Left lobe of liver (tissue), 2 donors: Measurements from ENCODE around the gene AFF2. TPM values are rescaled to one million over a fixed set of nuclear protein-coding genes. Genes with fewer than 3 reads are reported as not detected.

Experiments
- ATAC-seq: fragments of 200-7000 bp; cut with Tn5 transposase; one replicate; pipeline ENCODE4 v1.9.1; 2020; ENCODE audit warnings: mild to moderate bottlenecking, moderate library complexity
- DNase-seq: peaks from one replicate; pipeline ENCODE4 v3.0.0-alpha.2; 2020; ENCODE audit warnings: low spot score
- total RNA-seq: library from RNA; stranded (reverse); gene quantifications from one replicate; pipeline ENCODE4 v1.2.1, GENCODE V29; 2021
- donor health status: DM: no; HTN: no; CAD: no; lungs with moderate emphysema.
- donor health status: DM: no; HTN: yes; CAD: no.

The AFF2 gene
- total RNA-seq, 1 donor from 2014 or later: 0.13 TPM

- ATAC-seq (no peak), DNase-seq (no peak)
Measured at GRCh38 chrX:148580016-148580415, 79.6 kb downstream of the AFF2 start.

- ATAC-seq (no peak), DNase-seq (no peak)
Measured at GRCh38 chrX:148582353-148582752, 81.9 kb downstream of the AFF2 start.

- no peak for ATAC-seq
Measured at GRCh38 chrX:148588649-148589310, 88.4 kb downstream of the AFF2 start.

GRCh38 chrX:148592595-148592994 lies 92.2 kb downstream of the AFF2 start:
- DNase-seq (no peak), ATAC-seq (no peak)

More at GRCh38 chrX:148588649-148589310, 88.4 kb downstream of the AFF2 start:
- no peak for DNase-seq

GRCh38 chrX:148593146-148593545 lies 92.7 kb downstream of the AFF2 start:
- DNase-seq: no peak
- ATAC-seq: no peak

DNA sequence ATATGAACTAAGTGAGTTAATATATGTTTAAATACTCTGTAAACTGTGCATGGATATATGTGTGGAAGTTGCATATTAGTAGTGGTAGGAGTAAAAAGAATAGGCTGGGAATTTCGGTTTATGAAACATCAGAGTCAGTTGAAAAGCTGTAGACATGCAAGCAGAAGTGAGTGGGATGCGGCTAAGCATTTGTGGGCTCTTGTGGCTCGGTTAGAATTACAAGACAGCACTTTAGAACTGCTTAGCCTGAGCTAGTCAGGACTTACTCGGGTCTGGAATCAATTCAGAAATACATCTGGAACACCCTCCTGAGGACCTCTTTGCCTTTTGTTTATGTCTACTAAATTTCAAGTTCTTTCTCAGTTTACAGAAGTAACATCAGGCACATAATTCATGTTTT lies 93.6 kb downstream of the AFF2 start:
- ATAC-seq (no peak), DNase-seq (no peak)

DNA sequence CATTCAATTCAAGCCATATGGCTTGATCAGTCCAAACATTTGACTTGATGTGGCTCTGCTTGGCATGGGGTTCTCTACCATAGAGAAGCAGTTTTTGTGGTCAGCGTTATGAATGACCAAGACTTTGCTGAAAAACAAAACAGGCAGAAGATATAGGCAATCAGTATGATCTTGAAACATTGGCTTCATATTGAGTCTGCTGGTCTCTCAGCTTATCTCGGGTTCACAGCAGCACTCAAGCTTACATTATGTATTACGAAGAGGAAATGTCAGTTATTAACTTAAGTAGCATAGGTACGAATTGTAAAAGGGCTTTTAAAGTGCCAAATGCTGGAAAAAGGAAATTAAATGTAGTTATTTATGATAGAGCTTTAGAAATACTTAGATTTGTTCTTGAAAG lies 99.0 kb downstream of the AFF2 start:
- DNase-seq (no peak), ATAC-seq (no peak)

GRCh38 chrX:148600131-148600530 lies 99.7 kb downstream of the AFF2 start:
- ATAC-seq (no peak), DNase-seq (no peak)

DNA sequence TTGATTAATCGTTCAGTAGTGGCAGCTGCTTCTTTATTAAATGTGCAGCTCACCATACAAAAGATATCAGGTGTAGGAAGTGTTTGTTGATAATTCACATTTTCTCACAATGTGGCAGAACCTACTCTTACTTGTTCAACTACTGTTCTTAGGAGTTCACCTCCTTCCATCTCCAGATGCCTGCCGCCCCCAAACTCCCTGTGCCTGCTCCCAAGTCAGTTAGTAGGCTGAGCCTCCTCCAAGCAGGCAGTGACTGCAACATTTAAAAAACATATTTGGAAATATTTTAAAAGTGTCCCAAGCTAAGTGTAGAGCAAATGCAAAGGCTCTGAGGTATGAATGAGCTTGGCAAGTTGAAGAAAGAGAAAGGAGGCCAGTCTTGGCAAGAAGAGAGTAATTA lies 100.2 kb downstream of the AFF2 start:
- ATAC-seq: no peak
- no peak for DNase-seq

DNA sequence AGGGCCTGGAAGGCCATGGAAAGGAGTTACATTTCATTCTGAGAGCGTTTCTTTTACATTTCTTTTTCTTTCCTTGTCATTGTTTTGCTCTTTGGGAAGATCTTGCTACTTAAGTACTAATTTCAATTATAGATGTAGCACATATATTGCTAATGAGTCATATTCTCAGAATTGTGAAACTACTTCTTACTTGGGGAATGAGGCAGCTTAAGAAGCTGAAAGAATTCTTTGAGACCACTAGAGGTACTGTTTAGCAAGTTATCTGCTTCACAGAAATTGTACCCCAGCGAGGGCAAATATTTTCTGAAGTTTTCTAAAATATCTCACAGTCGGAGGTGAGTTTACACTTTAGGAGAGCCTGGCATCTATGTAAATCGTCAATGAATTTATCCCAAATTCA lies 100.6 kb downstream of the AFF2 start:
- DNase-seq (no peak), ATAC-seq (no peak)

- DNase-seq (no peak), ATAC-seq (no peak)
Measured at GRCh38 chrX:148609515-148610327, 109.3 kb downstream of the AFF2 start.

GRCh38 chrX:148610328-148610698 lies 109.9 kb downstream of the AFF2 start:
- ATAC-seq (no peak), DNase-seq (no peak)

- DNase-seq (no peak), ATAC-seq (no peak)
Measured at GRCh38 chrX:148611993-148612392, 111.6 kb downstream of the AFF2 start.

- ATAC-seq: no peak
Measured at GRCh38 chrX:148612431-148612830, 112.0 kb downstream of the AFF2 start.

GRCh38 chrX:148613636-148614035 lies 113.2 kb downstream of the AFF2 start:
- DNase-seq (no peak), ATAC-seq (no peak)

More at GRCh38 chrX:148612431-148612830, 112.0 kb downstream of the AFF2 start:
- DNase-seq: no peak

GRCh38 chrX:148615491-148615890 lies 115.1 kb downstream of the AFF2 start:
- ATAC-seq: no peak
- DNase-seq: no peak

GRCh38 chrX:148618470-148619445 lies 118.3 kb downstream of the AFF2 start:
- ATAC-seq (no peak), DNase-seq (no peak)

DNA sequence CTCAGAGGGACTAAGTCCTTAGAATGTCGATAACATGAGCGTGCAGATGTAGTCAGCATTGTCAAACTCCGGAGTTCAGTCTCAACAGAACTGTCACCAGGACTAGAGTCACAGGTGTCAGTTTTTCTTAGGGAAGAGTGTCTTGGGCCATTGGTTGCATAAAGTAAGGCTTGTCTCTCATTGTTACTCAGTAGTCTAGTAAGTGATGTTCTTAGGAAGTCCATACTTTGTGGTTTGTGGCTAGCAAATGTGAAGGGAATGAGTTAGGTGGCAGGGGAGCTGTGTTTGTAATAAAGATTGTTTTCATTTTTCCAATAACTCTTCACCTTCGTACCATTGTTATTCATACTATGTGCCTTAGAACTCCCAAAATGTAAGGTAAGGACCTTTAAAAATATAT lies 119.6 kb downstream of the AFF2 start:
- no peak for DNase-seq
- ATAC-seq: no peak

DNA sequence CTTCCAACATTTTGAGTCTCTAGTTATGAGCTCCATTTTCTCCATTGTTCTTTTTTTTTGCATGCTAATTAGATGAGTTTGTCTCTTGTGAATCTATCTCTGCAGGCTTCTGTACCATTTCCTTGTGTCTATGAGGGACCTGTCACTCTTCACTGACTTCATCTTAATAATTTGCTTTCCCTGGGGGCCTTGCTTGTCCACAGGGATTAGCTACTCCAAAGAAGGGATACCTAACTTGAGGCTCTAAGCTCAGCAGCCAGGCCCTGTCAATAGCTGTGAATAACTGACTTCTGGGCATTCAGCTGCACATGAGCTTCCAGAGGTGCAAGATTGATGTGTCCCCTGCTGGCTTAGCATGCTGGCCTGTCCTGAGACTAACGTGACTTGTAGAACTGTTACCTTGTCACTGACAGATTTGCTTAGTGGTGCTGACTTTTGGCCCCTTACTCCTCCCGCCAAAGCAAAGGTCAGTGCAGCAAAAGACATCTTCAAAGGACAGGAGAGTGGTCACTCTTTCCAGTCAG lies 124.6 kb downstream of the AFF2 start:
- no peak for DNase-seq
- ATAC-seq: no peak

DNA sequence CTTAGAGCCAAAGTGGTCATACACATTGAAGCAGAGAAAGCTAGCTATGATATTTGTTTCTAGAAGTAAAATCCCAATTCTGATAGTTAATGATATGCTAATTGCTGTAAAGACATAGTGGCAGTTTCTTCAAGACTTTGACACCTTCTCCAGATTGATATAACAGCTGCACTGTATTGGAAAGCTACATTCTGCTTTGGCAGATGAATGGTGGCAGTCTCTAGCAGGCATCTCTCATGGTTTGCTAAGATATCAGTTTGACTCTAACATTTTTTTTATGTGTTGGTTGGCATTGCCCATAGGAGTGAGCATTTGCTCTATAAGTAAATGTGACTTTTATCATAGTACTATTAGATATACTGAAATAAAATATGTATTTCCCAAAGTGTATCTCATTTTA lies 128.2 kb downstream of the AFF2 start:
- no peak for DNase-seq
- no peak for ATAC-seq

DNA sequence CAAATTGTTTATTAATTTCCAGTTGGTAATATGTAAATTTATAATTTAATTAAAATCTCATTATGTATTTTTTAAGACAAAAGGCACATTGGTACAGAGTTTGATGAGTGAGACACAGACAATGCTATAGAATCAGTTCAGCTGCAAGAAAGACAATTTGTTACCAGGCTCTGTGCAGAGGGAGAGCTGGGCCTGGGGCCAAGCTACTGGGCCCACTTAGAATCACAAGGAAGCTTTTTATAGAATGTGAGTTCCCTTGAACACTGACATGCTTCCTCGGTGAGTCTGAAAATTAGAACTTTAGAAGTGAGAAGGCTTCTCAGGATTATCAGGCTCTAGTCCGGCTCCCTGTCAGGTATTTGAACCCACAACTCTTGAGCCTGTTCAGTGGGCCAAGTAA lies 129.0 kb downstream of the AFF2 start:
- ATAC-seq (no peak), DNase-seq (no peak)
